ENCODE data around the gene LENG1. TPM values are rescaled to one million over a fixed set of nuclear protein-coding genes. Genes with fewer than 3 reads are reported as not detected.

LENG1 gene
- total and polyA plus RNA-seq, 9 of the 15 experiments (the other 6 are each of a cell fraction or from before 2014, with no cell fraction given), result 0.30 to 10.5 (median 4.7) TPM

- TF ChIP-seq KLF13 (tag; IDR thresholded peaks at IDR 0.05; ENCODE audit: borderline replicate concordance, low read depth) (0 out of 2 replicates have a peak, but pooled peaks have one; percentile 66), EP400 (IDR thresholded peaks at IDR 0.05) (peak; percentile 97), GABPB1 (CRISPR knock-in tag; IDR thresholded peaks at IDR 0.05) (peak; percentile 90), DACH1 (IDR thresholded peaks at IDR 0.05; ENCODE audit: partially characterized antibody) (no peak)
Measured at GRCh38 chr19:54115109-54116063, 44.1 kb downstream of the LENG1 start, which contains the start of the genes PRPF31 and TFPT (continued).

- FAIRE-seq, result no peak
- TF ChIP-seq ZFX (CRISPR knock-in tag; IDR thresholded peaks at IDR 0.05) (no peak), ZNF445 (CRISPR knock-in tag; IDR thresholded peaks at IDR 0.05; ENCODE audit: low read depth) (no peak), ELK3 (CRISPR knock-in tag; IDR thresholded peaks at IDR 0.05) (no peak), TCF7 (IDR thresholded peaks at IDR 0.05; ENCODE audit: borderline replicate concordance) (no peak), CC2D1A (IDR thresholded peaks at IDR 0.05) (no peak), NFYB (IDR thresholded peaks at IDR 0.05; ENCODE audit: extremely low read depth, insufficient read length) (no peak), POLR2G (IDR thresholded peaks at IDR 0.05; ENCODE audit: low read depth, low read length) (peak; percentile 77), NUFIP1 (IDR thresholded peaks at IDR 0.05; ENCODE audit: partially characterized antibody) (no peak), PHB (CRISPR knock-in tag; IDR thresholded peaks at IDR 0.05) (no peak), CHAMP1 (IDR thresholded peaks at IDR 0.05) (no peak), TCF3 (CRISPR knock-in tag; IDR thresholded peaks at IDR 0.05) (no peak)
Measured at GRCh38 chr19:54114340-54115108, 45.0 kb downstream of the LENG1 start.

More at GRCh38 chr19:54114340-54115108, 45.0 kb downstream of the LENG1 start:
- DNase-seq (ENCODE audit: extremely low read depth in 1 of 4, low spot score in 3 of 4) (peak in 1 of 4 experiments; percentile 21), ATAC-seq (no peak)
- intact Hi-C loops (cut with micrococcal nuclease), result loop anchor here (1.0 kb wide), 1 partner anchor 23 kb away; the partner anchor contains the start of gene CNOT3
- Histone ChIP-seq H3K79me2 (ENCODE audit: control insufficient read depth, insufficient read depth, low read length) (peaks cover 34% of the 10 kb centered on the region), H3K4me3 (peak overlapping the region; percentile 78), H3K9ac (ENCODE audit: insufficient read depth in 1 of 2, low read depth in 2 of 2, low read length in 2 of 2) (peak overlapping the region; percentile 92 to 93), H2AFZ (ENCODE audit: low read depth, low read length) (peak overlapping the region; percentile 99), H3K4me1 (replicated peaks in 1 of 2; ENCODE audit: control insufficient read depth in 2 of 2, insufficient read depth in 2 of 2, low read length in 2 of 2) (peaks cover 3 to 18% of the 10 kb centered on the region in 2 experiments; a peak in 3 of 5 replicates), H4K20me1 (replicated peaks; ENCODE audit: control insufficient read depth, insufficient read depth, low read length) (no peaks in the 10 kb centered on the region), H3K36me3 (ENCODE audit: control insufficient read depth, insufficient read depth, low read length) (peaks cover 43% of the 10 kb centered on the region; the same call in 1 of the 3 replicates), H3K27ac (ENCODE audit: extremely low read depth, low read depth, low read length) (peak overlapping the region; percentile 93; the same call in 2 of the 3 replicates), H3K9me3 (replicated peaks; ENCODE audit: control insufficient read depth, insufficient read depth, low read depth, low read length) (no peaks in the 10 kb centered on the region), H3K27me3 (ENCODE audit: control insufficient read depth in 2 of 2, insufficient read depth in 2 of 2, low read length in 2 of 2) (no peaks in the 10 kb centered on the region), H3K4me2 (ENCODE audit: insufficient read depth, low read length) (peak overlapping the region; percentile 99), H3K9me1 (ENCODE audit: control insufficient read depth, insufficient read depth, low read length) (peaks cover 3% of the 10 kb centered on the region)
- CTCF ChIA-PET (ENCODE audit: low intra/inter-chr PET ratio), result interaction anchor here (0.6 to 1.2 kb wide), 2 partner anchors 12 to 224 kb away, joined by 3 read pairs; no protein-coding TSS in a partner anchor
- in situ Hi-C loops (cut with MboI), result no loop called here
- POLR2A ChIA-PET, result interaction anchor here (0.6 to 2.0 kb wide), 12 partner anchors 8 to 216 kb away, joined by 3 to 14 read pairs (median 5); partner anchors contain the start of genes CNOT3, LENG1, OSCAR and RPS9
- WGBS (ENCODE audit: insufficient coverage, low coverage, missing lambda C conversion rate), result 65% methylated on average over 15 of the region's 28 CpGs
- no TSS peak for BruUV-seq (replicated peaks)

Measured in K562 (cell line).